Stimulated activated CD4-positive, alpha-beta T cell treated with anti-CD3 and anti-CD28 coated beads, Interleukin-12 subunit alpha, Interleukin-12 subunit beta, amount 100 ng/mL, for 4 hours (primary cell): ENCODE results near the gene ACBD3.

Source experiments
- DNase-seq: peaks from one replicate; pipeline ENCODE4 v3.0.0-alpha.2; 2020

The ACBD3 gene

DNA sequence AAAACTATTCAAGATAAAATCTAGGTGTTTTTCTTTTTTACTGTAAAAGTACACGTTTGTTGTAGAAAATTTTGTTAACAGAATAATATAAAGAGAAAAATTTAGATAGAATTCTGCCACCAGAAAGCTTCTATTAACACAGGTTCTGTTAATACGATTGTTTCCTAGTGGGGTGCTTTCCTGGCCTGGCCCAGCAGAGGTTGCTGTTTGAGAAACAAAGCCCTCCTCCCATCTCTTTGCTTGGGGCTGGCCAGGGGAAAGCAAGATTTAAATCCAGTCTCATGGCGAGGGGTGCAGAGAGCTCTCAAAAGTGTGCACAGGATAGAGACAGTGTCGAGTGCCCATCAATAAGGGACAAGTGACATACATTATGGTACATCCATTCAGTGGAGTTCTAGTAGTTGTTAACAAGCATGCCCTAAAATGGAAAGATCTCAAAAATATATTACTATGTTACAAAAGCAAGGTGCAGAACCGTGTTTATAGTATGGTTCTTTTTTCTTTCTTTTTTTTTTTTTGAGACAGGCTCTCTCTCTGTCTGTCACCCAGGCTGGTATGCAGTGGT is 14.6 kb upstream of the ACBD3 start:
- DNase-seq: no peak

DNA sequence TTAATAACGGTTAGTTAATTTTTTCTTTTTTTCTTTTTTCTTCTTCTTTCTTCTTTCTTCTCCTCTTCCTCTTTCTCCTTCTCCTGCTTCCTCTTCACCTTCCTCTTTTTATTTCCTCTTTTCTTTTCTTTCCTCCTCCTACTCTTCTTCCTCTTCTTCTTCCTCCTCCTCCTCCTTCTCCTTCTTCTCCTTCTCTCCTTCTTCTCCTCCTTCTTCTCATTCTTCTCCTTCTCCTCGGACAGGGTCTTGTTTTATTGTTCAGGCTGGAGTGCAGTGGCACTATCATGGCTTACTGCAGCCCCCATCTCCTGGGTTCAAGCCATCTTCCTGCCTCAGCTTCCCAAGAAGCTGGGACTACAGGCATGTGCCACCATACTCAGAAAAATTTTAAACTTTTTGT is 13.4 kb upstream of the ACBD3 start:
- no peak for DNase-seq

DNA sequence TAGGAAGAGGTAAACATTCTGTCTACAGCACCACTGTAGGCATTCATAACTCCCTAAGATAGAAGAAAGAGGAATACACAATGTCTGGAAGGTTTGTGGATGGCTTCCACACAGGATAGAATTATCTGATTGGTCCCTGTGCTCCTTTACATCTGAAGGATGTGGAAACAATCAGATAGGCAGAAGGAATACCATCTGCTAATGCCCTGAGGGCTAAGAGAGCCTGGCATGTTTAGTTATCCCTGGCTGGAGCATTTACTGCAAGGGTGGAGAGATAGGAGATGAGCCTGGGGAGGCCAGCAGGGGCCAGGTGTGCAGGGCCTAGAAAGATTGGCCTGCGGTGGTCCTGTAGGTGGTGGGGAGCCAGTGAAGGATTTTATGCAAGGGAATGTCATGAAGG is 8.6 kb upstream of the ACBD3 start:
- DNase-seq: no peak

DNA sequence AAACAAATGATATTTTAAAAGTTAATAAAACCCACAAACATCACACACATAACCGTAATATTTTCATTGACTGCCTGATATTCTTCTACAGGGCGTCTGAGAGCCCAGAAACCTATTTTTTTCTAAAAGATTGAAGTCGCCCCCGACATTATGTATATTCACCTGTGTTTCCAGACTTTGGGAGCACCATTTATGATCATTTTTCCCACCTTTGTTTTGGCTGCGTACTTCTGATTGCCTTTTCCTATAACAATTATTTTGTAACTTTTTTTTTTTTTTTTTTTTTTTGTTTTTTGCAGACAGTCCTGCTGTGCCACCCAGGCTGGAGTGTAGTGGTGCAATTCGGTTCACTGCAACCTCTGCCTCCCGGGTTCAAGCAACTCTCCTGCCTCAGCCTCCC is 839 bp upstream of the ACBD3 start:
- no peak for DNase-seq

DNA sequence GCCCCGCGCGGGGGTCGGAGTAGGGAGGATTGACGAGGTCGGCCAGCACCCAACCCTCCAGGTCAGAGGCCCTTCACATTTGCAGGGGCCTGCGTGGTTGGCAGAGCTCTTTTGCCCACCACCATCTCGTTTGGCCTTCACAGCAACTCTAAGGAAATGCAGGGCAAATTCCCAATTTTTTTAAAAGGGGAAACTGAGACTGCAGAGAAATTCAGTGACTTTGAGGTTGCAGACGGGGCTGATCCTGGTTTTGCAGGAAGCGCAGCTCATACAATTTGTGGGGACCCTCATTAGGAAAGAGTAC is 430 bp upstream of the ACBD3 start:
- no peak for DNase-seq

DNA sequence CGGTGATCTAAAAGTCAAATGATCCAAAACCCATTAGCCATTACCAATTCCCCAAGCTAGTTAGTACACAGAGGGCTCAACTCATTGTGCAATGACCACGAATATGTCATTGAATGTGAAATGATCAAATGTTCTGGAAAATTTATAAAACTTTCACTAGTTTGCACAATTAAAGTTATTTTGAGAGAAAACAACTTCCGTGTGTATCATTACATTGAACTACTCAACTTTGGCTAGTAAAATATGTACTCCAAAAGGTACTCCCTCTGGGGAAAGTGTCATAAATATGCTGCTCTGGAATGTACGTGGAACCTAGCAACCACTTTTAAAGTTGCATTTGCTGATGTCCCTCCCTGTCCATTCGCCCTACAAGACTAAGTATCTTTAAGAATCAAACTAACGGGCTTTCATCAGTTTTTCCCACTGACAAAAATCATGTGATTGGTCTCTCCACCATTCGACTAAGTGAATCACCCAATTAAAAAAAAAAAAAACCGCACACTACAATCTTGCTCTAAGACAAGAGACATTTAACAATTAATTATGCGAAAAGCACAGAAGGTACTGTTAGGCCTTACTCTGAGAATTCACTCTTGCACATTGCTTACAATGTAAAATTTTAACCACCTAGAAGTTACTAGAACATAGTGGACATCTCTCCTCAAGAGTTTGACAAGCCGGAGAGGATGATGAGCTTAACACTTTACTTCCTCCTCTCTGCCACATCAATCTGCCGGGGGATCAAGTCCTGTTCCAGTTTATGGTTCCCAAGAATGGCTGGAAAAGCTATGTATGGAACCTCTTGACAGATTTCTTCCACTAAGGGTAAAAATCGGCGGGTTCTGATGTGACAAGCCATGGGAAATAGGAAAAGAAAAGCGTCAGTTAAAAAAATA is 1.2 kb downstream of the ACBD3 start:
- DNase-seq: no peak

DNA sequence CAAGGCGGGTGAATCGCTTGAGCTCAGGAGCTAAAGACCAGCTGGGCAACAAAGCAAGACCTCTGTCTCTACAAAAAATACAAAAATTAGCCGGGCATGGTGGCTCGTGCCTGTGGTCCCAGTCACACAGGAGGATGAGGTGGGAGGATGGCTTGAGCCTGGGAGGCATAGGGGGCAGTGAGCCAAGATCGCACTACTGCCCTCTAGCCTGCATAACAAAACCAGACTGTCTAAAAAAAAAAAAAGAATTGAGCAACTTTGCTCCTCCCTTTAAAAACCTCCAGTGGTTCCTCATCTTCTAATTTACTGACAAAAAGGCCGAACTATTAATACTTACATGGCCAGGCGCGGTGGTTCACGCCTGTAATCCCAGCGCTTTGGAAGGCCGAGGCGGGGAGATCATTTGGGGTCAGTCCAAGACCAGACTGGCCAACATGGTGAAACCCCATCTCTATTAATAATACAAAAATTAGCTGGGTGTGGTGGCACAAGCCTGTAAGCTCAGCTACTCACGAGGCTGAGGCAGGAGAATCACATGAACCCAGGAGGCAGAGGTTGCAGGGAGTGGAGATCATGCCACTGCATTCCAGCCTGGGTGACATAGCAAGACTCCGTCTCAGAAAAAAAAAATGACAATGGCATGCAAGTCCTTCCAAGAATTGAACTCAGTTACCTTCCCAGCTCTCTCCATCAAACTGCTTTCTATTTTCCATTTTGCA is 4.4 kb downstream of the ACBD3 start:
- DNase-seq: no peak

DNA sequence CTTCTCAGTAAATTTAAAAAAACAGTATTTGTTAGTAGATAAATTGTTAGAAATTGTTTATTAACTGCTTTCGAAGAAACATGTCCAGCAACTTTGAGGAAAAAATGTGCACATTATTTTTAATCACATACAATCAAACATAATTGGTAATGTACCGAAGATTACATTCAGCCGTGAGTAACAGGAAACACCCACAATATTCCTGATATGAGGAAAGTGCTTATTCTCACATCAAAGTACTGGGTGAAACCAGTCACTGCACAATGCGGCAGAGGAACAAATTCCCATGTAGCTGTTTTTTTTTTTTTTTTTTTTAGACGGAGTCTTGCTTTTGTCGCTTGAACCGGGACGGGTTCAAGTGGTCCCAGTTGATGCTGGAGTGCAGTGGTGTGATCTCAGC is 9.7 kb downstream of the ACBD3 start:
- DNase-seq: no peak

DNA sequence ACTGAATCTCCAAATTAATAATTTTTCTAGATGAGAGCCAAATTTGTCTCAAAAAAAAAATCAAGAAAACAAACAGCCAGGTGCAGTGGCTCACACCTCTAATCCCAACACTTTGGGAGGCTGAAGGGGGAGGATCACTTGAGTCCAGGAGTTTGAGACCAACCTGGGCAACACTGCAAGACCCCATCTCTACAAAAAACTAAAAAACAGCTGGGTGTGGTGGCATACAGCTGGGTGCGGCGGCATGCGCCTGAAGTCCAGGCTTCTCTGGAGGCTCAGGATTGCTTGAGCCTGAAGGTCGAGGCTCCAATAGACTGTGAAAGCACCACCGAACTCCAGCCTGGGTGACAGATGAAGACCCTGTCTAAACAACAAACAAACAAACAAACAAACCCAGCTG is 14.0 kb downstream of the ACBD3 start:
- DNase-seq: no peak

DNA sequence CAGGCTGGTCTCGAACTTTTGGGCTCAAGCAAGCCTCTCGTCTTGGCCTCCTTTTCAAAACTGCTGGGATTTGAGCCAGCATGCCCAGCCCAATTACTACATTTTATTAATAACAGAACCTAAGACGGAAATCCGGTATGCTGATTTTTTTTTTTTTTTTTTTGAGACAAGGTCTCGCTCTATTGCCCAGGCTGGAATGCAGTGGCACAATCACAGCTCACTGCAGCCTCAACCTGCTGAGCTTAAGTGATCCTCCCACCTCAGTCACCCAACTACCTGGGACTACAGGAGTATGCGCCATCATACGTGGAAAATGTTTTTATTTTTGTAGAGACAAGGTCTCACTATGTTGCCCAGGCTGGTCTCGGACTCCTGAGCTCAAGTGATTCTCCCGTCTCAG is 20.2 kb downstream of the ACBD3 start:
- no peak for DNase-seq

DNA sequence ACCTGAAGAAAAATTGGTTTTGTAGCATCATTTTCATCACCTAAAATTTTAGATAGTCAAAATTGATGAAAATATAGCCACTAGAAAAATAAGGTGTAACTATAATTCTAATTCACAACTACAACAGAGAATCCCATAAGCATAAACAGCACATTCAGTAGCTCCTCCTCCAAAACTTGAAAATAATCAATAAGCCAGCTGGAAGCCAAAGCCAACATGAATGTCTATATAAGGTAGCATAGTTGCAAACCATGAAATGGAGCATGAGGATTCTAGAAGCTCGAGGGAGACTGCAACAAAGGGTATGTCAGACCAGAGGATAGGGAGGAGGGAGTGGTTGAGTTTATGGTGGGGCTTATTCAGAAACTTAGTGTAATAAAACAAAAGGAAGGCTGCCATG is 22.4 kb downstream of the ACBD3 start:
- DNase-seq: no peak

DNA sequence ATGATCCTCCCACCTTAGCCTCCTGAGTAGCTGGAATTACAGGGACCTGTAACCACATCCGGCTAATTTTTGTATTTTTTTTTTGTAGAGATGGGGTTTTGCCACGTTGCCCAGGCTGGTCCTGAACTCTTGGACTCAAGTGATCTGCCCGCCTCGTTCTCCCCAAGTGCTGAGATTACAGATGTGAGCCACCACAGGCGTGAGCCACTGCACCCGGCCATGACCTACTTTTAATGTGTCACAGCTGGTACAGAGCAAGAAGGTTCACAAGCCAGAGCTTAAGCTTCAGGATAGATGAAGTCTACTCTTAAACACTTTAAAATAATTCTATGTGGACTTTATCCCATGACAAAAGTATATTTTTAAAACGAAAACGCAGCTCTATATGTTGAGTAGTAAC is 23.6 kb downstream of the ACBD3 start:
- DNase-seq: no peak

DNA sequence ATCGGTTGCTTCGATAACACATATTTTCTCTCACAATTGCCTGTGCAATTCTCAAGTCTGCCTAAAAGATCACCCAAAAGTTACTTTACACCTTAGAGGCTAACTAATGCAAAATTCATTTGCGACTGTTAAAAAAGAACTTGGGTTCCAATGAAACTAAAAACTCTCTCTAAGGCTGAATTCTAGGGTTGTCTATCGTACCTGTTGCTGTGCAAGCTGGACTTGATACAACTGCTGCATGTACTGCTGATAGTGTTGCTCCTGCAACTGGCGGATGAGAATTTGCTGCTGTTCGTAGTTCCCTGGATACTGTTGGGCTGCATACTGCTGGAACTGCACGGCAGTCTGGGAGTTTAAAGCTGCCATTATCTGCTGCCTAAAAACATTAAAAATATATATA is 27.6 kb downstream of the ACBD3 start:
- no peak for DNase-seq

DNA sequence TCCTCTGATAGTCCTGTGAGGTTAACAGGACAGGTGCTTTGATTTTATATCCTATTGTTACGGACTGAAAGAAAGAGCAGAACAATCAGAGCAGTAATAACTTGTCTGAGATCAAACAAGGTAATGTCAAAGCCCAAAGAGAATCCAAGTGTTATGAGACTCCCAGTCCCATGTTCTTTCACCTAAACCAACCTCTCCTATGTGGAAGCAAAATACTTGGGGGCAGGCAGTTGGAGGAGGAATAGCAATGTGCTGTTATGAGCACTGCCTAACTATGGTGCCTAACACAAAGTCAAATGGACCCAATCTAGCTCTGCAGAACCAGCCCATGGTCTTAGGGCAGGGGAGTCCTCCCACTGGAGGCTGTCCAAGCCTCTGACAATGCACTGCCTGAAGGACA is 28.1 kb downstream of the ACBD3 start:
- DNase-seq: no peak

DNA sequence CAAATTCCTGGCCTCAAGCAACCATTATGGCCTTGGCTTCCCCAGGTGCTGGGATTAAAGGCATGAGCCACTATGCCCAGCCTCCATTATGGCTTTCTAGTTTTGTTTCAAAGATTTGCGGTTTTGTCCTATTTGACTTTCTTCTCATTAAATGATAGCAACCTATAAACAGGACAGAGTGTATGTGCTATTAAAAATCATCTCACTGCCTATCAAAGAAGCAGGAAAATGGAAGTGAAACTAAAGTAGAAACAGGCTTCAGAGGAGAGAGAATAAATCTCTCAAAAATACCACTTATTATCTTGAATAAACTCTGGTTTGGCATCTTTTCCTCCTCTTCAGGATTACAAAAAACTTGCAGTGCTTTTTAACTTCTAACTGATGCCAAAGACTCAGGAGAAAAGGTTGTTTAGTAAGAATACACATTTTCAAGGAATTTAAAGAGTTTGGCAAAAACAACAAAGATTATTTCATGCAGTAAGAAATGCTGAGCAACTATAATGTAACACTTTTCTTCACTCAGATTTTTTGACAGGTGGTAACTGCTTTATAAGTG is 28.7 kb downstream of the ACBD3 start:
- DNase-seq: no peak

DNA sequence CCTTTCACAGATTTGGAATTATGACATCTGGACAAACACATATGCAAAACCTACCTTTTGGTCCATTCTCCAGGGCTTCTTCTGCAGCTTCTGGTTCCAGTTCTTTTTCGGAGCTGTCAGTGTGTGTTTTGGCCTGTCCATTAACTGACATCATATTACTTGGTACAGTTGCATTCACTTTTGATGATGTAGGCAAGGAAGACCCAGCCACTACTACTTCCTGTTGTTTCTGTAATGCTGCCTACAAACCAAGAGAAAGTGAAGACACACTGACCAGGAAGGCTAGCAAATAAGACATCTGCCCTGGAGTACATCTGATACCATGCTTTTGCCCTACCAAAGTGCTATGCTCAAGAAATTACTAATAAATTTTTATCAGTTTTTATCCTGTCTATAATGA is 31.9 kb downstream of the ACBD3 start:
- no peak for DNase-seq

DNA sequence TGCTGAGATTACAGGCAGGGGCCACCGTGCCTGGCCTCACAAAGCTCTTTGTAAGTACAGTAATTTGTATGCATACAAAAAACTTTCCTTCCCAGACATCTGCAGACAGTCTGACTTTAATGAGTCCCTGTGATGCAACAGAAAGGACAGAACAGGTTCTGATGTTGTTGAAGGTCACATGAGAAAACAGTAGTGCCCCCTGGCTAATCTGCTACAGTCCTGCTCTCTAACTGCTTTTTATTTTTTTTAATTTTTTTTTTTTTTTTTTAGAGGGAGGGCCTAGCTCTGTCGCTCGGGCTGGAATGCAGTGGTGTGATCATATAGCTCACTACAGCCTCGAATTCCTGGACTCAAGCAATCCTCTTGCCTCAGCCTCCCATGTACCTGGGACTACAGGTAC is 36.7 kb downstream of the ACBD3 start:
- no peak for DNase-seq

DNA sequence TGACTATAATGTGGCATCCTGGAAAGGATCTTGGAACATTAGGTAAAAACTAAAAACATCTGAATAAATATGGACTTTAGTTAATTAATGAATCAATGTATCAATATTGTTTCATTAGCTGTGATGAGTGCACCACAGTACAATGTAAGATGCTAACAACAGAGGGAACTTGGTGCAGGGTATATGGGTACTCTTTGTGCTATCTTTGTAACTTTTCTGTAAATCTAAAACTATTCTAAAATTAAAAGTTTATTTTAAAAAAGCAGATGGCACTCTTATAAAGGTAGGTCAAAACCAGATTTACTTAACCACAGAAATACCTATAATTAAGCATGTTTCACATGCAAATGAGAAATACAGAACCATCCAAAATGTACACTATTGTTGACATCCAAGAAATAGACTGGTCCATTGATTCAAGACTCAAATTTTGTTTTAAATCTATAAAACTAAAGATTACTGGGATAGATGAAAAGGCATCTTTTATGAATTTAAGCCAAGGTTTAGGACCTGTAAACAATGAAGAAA is 38.4 kb downstream of the ACBD3 start:
- no peak for DNase-seq

DNA sequence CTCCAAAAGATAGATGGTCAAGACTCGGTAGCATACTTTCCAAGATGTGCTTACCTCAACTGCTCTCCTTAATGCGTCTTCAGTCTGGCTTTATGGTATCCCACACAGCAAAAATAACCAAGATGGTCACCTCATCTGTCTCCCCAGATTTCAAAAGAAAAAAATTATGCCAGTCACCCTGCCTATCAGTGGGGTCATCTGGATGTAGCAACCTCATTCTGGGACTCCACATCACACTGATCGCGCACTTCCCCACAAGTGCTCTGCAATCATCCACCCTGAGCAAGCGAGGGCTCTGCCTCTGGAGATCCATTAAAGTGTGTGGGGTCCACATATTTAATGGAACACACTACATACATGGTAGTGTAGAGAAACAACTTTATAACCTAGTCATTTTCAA is 42.5 kb downstream of the ACBD3 start:
- no peak for DNase-seq

DNA sequence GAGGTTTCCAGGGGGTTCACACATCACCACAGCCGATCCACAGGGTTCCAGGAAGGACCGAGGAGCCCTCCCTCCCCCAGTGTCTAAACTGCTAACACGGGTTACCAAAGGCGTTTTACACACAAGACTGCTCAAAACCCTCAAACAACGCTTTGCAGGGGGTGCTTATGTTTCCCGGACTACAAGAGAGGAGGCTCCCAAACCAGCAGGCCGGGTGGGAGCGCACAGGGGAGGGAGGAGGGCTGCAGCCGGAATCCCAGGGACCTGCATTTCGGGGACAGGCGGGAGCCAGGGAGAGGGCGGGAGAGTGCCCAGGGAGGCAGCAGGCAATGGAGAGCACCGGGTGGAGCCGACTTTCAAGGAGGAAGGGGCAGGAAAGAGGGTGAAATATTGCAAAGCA is 50.8 kb downstream of the ACBD3 start:
- DNase-seq: no peak

DNA sequence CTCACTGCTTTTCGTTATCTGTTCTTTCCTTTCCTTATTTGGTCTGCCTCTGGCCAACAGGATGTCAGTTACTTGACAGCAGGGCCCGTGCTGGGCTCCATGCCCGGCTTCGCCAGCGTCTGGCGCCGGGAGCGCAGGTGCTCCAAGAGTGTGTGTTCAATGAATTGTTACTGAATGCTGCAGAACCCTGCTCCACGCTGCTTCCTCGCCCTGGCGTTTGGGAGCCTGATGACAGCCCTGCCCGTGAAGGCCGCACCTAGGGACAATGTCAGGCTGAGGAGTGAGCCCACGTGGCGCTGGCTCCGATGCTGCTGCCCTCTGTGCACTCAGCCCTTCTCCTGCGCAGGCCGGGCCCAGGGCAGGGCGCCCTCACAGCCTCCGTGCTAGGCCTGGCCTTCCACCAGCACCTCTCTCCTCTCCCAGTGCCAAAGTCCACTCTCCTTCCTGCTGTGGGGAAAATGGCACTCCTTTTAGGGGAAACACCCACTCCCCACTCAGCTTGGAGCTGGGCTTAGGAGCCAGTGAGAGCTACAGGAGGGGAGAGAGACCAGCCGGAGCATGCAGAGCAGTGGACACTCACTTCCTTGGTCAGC is 51.4 kb downstream of the ACBD3 start:
- no peak for DNase-seq

DNA sequence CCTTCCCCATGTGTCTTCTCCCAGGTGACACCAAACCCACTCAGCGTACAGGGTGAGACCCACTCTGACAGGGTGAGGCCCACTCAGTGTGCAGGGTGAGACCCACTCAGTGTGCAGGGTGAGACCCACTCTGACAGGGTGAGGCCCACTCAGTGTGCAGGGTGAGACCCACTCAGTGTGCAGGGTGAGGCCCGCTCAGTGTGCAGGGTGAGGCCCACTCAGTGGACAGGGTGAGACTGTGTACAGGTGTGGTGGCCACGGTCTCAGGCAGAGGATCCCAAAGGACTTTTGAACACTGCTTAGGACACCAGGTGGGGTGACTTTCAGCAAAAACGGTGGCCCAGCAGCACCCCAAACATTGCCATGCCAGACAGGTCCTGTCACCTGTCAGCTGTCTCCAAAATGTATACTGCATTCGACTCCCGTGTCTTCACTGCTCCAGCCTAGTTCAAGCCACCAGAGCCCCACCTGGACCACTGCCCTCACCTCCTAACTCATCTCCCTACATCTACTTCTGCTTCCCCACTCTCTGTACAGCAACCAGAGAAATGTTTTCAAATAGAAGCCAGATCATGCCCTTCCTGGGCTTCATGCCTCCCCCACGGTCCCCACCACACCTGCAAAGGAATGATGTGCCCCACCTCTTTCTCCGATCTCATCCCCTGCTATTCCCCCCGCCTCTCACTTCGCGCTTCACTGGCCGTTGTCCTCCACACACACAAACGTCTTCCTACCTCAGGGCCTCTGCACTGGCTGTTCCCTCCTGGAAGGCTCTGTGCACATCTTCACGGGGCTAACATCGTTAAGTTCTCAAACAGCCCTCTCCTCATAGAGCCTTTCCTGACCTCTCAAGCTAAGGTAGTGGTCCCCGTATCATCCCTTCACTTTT is 52.1 kb downstream of the ACBD3 start:
- DNase-seq: no peak
